Right ventricle myocardium superior (tissue), 1 donor: ENCODE results near the gene RASGEF1C. TPM values are rescaled to one million over a fixed set of nuclear protein-coding genes. Genes with fewer than 3 reads are reported as not detected.

Source experiments
- ATAC-seq: fragments of 200-7000 bp; cut with Tn5 transposase; one replicate; pipeline ENCODE4 v1.9.1; 2020; ENCODE audit warnings: mild to moderate bottlenecking; ENCODE audit not compliant: poor library complexity
- DNase-seq: peaks from one replicate; pipeline ENCODE4 v3.0.0-alpha.2; 2020
- intact Hi-C: fragments of 100-400 bp; cut with DNase I; formaldehyde crosslinking; loops from one replicate; pipeline ENCODE4 v1.11.2; 2022
- long read RNA-seq: library from polyadenylated mRNA; unstranded; transcript quantifications from one replicate; pipeline ENCODE4 v2.0.0, GENCODE V29; 2021
- total RNA-seq: library from RNA; stranded (reverse); fragmentation: NEBNext Ultra II Directional; extraction: Animal tissue kit (Norgen Biotek cat#: 25700); gene quantifications from one replicate; pipeline ENCODE4 v1.2.1, GENCODE V29; 2021
- donor health status: DM: no; HTN: yes; CAD: no; lungs with severe emphysema.

RASGEF1C gene
- 0.59 TPM for total RNA-seq
- long read RNA-seq, partial matches to known transcripts: 1 of 2 reads
- long read RNA-seq, other reads (novel, unspliced or antisense): 0 of 2 reads

- intact Hi-C loops: loop anchor here (5.0 kb wide), 1 partner anchor 77 kb away; no protein-coding TSS in a partner anchor
- ATAC-seq (peak; percentile 96), DNase-seq (peak; percentile 75)
Observed at GRCh38 chr5:180209137-180209581, at the start of gene RASGEF1C. RASGEF1C (minus strand) TSS chr5:180209211; CDS start chr5:180138052, 71,159 bp downstream.

GRCh38 chr5:180253036-180253824, 44.2 kb upstream of the RASGEF1C start:
- intact Hi-C loops: no loop called here
- ATAC-seq (no peak), DNase-seq (no peak)

- no peak for DNase-seq
- ATAC-seq: no peak
- intact Hi-C loops: no loop called here
Observed at GRCh38 chr5:180251887-180252286, 42.9 kb upstream of the RASGEF1C start.

GRCh38 chr5:180251141-180251540, 42.1 kb upstream of the RASGEF1C start:
- intact Hi-C loops: no loop called here
- DNase-seq (no peak), ATAC-seq (no peak)

GRCh38 chr5:180250329-180250728, 41.3 kb upstream of the RASGEF1C start:
- intact Hi-C loops: no loop called here
- ATAC-seq (no peak), DNase-seq (no peak)

- ATAC-seq (no peak), DNase-seq (no peak)
- intact Hi-C loops: no loop called here
Observed at GRCh38 chr5:180241600-180241999, 32.6 kb upstream of the RASGEF1C start.

GRCh38 chr5:180238631-180239030, 29.6 kb upstream of the RASGEF1C start:
- intact Hi-C loops: no loop called here
- ATAC-seq: no peak
- DNase-seq: no peak

GRCh38 chr5:180235846-180236245, 26.8 kb upstream of the RASGEF1C start:
- intact Hi-C loops: no loop called here
- ATAC-seq (no peak), DNase-seq (no peak)

- intact Hi-C loops: no loop called here
- DNase-seq (no peak), ATAC-seq (no peak)
Observed at GRCh38 chr5:180235077-180235476, 26.1 kb upstream of the RASGEF1C start.

- intact Hi-C loops: no loop called here
- ATAC-seq (no peak), DNase-seq (no peak)
Observed at GRCh38 chr5:180234271-180234670, 25.3 kb upstream of the RASGEF1C start.

GRCh38 chr5:180233729-180234128, 24.7 kb upstream of the RASGEF1C start:
- no peak for DNase-seq
- intact Hi-C loops: no loop called here
- ATAC-seq: no peak

GRCh38 chr5:180230017-180230416, 21.0 kb upstream of the RASGEF1C start:
- DNase-seq (no peak), ATAC-seq (no peak)
- intact Hi-C loops: no loop called here

GRCh38 chr5:180222056-180222455, 13.0 kb upstream of the RASGEF1C start:
- ATAC-seq: no peak
- no peak for DNase-seq
- intact Hi-C loops: no loop called here

- no peak for ATAC-seq
- intact Hi-C loops: no loop called here
- no peak for DNase-seq
Observed at GRCh38 chr5:180217797-180218196, 8.8 kb upstream of the RASGEF1C start.

- intact Hi-C loops: no loop called here
- ATAC-seq (no peak), DNase-seq (no peak)
Observed at GRCh38 chr5:180216646-180217171, 7.7 kb upstream of the RASGEF1C start.

GRCh38 chr5:180215783-180216630, 7.0 kb upstream of the RASGEF1C start:
- no peak for ATAC-seq
- DNase-seq: no peak
- intact Hi-C loops: no loop called here

GRCh38 chr5:180214870-180215770, 6.1 kb upstream of the RASGEF1C start:
- intact Hi-C loops: no loop called here

GRCh38 chr5:180213657-180214207, 4.7 kb upstream of the RASGEF1C start:
- intact Hi-C loops: no loop called here
- ATAC-seq: no peak
- DNase-seq: no peak

More at GRCh38 chr5:180214870-180215770, 6.1 kb upstream of the RASGEF1C start:
- DNase-seq: no peak
- ATAC-seq: no peak
